ENCODE results near the gene KIF18A. TPM values are rescaled to one million over a fixed set of nuclear protein-coding genes. Genes with fewer than 3 reads are reported as not detected.

KIF18A gene
- total and polyA plus RNA-seq, 2 of the 8 experiments (the other 6 are each of a cell fraction or from before 2014, with no cell fraction given): 4.0 to 23.3 TPM

GRCh38 chr11:28077521-28077920 lies 30.4 kb downstream of the KIF18A start (continued):
- TF ChIP-seq CHD7 (IDR thresholded peaks at IDR 0.05; ENCODE audit: insufficient replicate concordance, low read length): no peak
- no peak for TF ChIP-seq SP1 (IDR thresholded peaks at IDR 0.05; ENCODE audit: low read depth, low read length)
- TF ChIP-seq NRF1 (IDR thresholded peaks at IDR 0.05; ENCODE audit: low read depth, low read length): no peak
- TF ChIP-seq POLR2AphosphoS5 (IDR thresholded peaks at IDR 0.05; ENCODE audit: low read depth, low read length): no peak
- no peak for TF ChIP-seq SIN3A (conservative IDR thresholded peaks at IDR 0.05 in 1 of 2, IDR thresholded peaks at IDR 0.05 in 1 of 2; ENCODE audit: low read depth in 1 of 2, low read length in 2 of 2)
- no peak for TF ChIP-seq CHD1 (IDR thresholded peaks at IDR 0.05; ENCODE audit: low read depth, low read length)
- TF ChIP-seq BACH1 (IDR thresholded peaks at IDR 0.05; ENCODE audit: low read length): no peak
